Right kidney (tissue), 1 donor: Measurements from ENCODE around the gene CHST12.
A peak's percentile ranks its signal among the peaks of the same experiment; 100 is the strongest.
"Not testable (repeated sequence)": the region's sequence is repeated elsewhere in the genome, so short reads cannot be mapped to it uniquely, and the experiment has no call there.

Experiments used
- DNase-seq: peaks from one replicate; pipeline ENCODE4 v3.0.0-alpha.2; 2016

Gene CHST12

GRCh38 chr7:2435146-2435545, 31.7 kb downstream of the CHST12 start:
- DNase-seq, result no peak

- DNase-seq, result no peak
These were observed 33.1 kb downstream of the CHST12 start for GRCh38 chr7:2436341-2437104.

GRCh38 chr7:2437136-2437535, 33.7 kb downstream of the CHST12 start:
- no peak for DNase-seq

- no peak for DNase-seq
These were observed 34.2 kb downstream of the CHST12 start for GRCh38 chr7:2437537-2438148.

GRCh38 chr7:2438186-2438585, 34.8 kb downstream of the CHST12 start:
- no peak for DNase-seq

GRCh38 chr7:2438775-2439174, 35.4 kb downstream of the CHST12 start:
- DNase-seq, result no peak

- no peak for DNase-seq
These were observed 37.3 kb downstream of the CHST12 start for GRCh38 chr7:2440608-2441245.

- DNase-seq, result no peak
These were observed 38.1 kb downstream of the CHST12 start for GRCh38 chr7:2441430-2442058.

GRCh38 chr7:2443491-2443890, 40.1 kb downstream of the CHST12 start:
- DNase-seq, result no peak

- DNase-seq, result no peak
These were observed 41.1 kb downstream of the CHST12 start for GRCh38 chr7:2444476-2444875.

- no peak for DNase-seq
These were observed 41.6 kb downstream of the CHST12 start for GRCh38 chr7:2445047-2445446.

- no peak for DNase-seq
These were observed 42.6 kb downstream of the CHST12 start for GRCh38 chr7:2445898-2446555.

- DNase-seq, result no peak
These were observed 43.3 kb downstream of the CHST12 start for GRCh38 chr7:2446676-2447075.

- DNase-seq, result no peak
These were observed 47.0 kb downstream of the CHST12 start for GRCh38 chr7:2450198-2451107.

GRCh38 chr7:2451171-2452073, 48.0 kb downstream of the CHST12 start:
- peak; percentile 77 for DNase-seq

GRCh38 chr7:2452074-2452507, 48.7 kb downstream of the CHST12 start:
- no peak for DNase-seq

GRCh38 chr7:2452643-2453270, 49.3 kb downstream of the CHST12 start:
- DNase-seq, result no peak

GRCh38 chr7:2453849-2454248, 50.4 kb downstream of the CHST12 start:
- DNase-seq, result not testable (repeated sequence)

- DNase-seq, result no peak
These were observed 56.3 kb downstream of the CHST12 start for GRCh38 chr7:2459674-2460073.

GRCh38 chr7:2460188-2460587, 56.8 kb downstream of the CHST12 start:
- DNase-seq, result no peak
